Transverse colon (tissue), 4 donors: ENCODE data around the gene ATG16L1.

Source experiments
- CTCF ChIP-seq, 5 experiments: fragments of 200-600 bp in 3 of 5; fragments of 450-650 bp in 2 of 5; sonication (generic) in 3 of 5; IDR thresholded peaks; 1 replicate in 2 of 5; 2 replicates in 3 of 5; pipeline ENCODE4 v1.5.1; 2016 to 2017; ENCODE audit warnings: antibody characterized with exemption in 5 of 5, inconsistent platforms in 3 of 5, mild to moderate bottlenecking in 2 of 5, moderate library complexity in 1 of 5
- POLR2AphosphoS5 ChIP-seq, 3 donors: sonication (generic); formaldehyde crosslinking; IDR thresholded peaks; one replicate each; pipeline ENCODE4 v1.6.1; 2016; ENCODE audit warnings: antibody characterized with exemption in 3 of 3

GRCh38 chr2:233281553-233281952, 30.1 kb downstream of the ATG16L1 start:
- TF ChIP-seq CTCF (IDR thresholded peaks at IDR 0.05) (no peak), POLR2AphosphoS5 (IDR thresholded peaks at IDR 0.05) (no peak)
